WTC11 (cell line): ENCODE results near the gene SIGLEC1. TPM values are rescaled to one million over a fixed set of nuclear protein-coding genes. Genes with fewer than 3 reads are reported as not detected.

ENCODE experiments used
- ATAC-seq: fragments of 200-7000 bp; cut with Tn5 transposase; 2 replicates; pipeline ENCODE4 v1.10.0; 2021; ENCODE audit warnings: mild to moderate bottlenecking, moderate library complexity
- CTCF ChIA-PET: fragments of 300-600 bp; sonication (Branson Sonifier 250); formaldehyde crosslinking; loops from one replicate; lab custom pipeline; 2021; ENCODE audit warnings: antibody characterized with exemption; lab: Charles Lee
- POLR2A ChIA-PET: fragments of 350-600 bp; sonication (Branson Sonifier 250); formaldehyde crosslinking; loops from one replicate; lab custom pipeline; 2021; ENCODE audit warnings: antibody characterized with exemption; lab: Charles Lee
- DNase-seq: peaks from one replicate; pipeline ENCODE4 v3.0.0; 2021; ENCODE audit warnings: low spot score
- H3K27ac Mint-ChIP-seq: 2 replicates; pipeline ENCODE4 v1.8.0; 2021; ENCODE audit warnings: mixed read lengths
- H3K27me3 Mint-ChIP-seq: 2 replicates; pipeline ENCODE4 v1.8.0; 2021; ENCODE audit warnings: low read depth, mild to moderate bottlenecking, moderate library complexity, mixed read lengths
- H3K36me3 Mint-ChIP-seq: 2 replicates; pipeline ENCODE4 v1.8.0; 2021; ENCODE audit warnings: mixed read lengths
- H3K4me1 Mint-ChIP-seq: 2 replicates; pipeline ENCODE4 v1.8.0; 2022; ENCODE audit warnings: mixed read lengths
- H3K4me3 Mint-ChIP-seq: 2 replicates; pipeline ENCODE4 v1.8.0; 2021; ENCODE audit warnings: mild to moderate bottlenecking, moderate library complexity, mixed read lengths
- H3K9me3 Mint-ChIP-seq: 2 replicates; pipeline ENCODE4 v1.8.0; 2021; ENCODE audit warnings: mixed read lengths
- ATF1 ChIP-seq: sonication (generic); formaldehyde crosslinking; IDR thresholded peaks from 2 replicates; pipeline ENCODE4 v1.8.1; 2023; ENCODE audit warnings: mild to moderate bottlenecking, moderate library complexity, missing genetic modification reagents
- JAZF1 ChIP-seq: fragments of 250-450 bp; sonication (Bioruptor Pico); IDR thresholded peaks from 2 replicates; pipeline ENCODE4 v1.9.0; 2021; ENCODE audit warnings: moderate library complexity, mild to moderate bottlenecking, inconsistent platforms
- TEAD4 ChIP-seq: sonication (generic); formaldehyde crosslinking; IDR thresholded peaks from 2 replicates; pipeline ENCODE4 v1.8.0; 2022; ENCODE audit warnings: mild to moderate bottlenecking, missing genetic modification reagents
- ZBTB21 ChIP-seq: sonication (generic); formaldehyde crosslinking; IDR thresholded peaks from 2 replicates; pipeline ENCODE4 v1.8.1; 2023; ENCODE audit warnings: mild to moderate bottlenecking, missing genetic modification reagents, borderline replicate concordance
- ZNF416 ChIP-seq: fragments of 250-450 bp; sonication (Bioruptor Pico); IDR thresholded peaks from 2 replicates; pipeline ENCODE4 v1.9.0; 2021; ENCODE audit warnings: mild to moderate bottlenecking, inconsistent platforms
- total RNA-seq: library from RNA; stranded (reverse); gene quantifications from 3 replicates; pipeline ENCODE4 v1.2.3, GENCODE V29; 2021
- TF ChIP-seq, protein P1 (sequence below): fragments of 250-450 bp; sonication (Bioruptor Pico); IDR thresholded peaks from 2 replicates; pipeline ENCODE4 v1.9.0; 2021; ENCODE audit warnings: mild to moderate bottlenecking, borderline replicate concordance
- TF ChIP-seq, protein P2 (sequence below): sonication (generic); formaldehyde crosslinking; IDR thresholded peaks from 2 replicates; pipeline ENCODE4 v1.8.1; 2022; ENCODE audit warnings: low read depth, mild to moderate bottlenecking, moderate library complexity, missing genetic modification reagents, borderline replicate concordance
- TF ChIP-seq, protein P3 (sequence below): sonication (generic); formaldehyde crosslinking; conservative IDR thresholded peaks from 2 replicates; pipeline ENCODE4 v1.8.1; 2023; ENCODE audit warnings: mild to moderate bottlenecking, low read depth, missing genetic modification reagents, moderate library complexity
- TF ChIP-seq, protein P4 (sequence below): sonication (generic); formaldehyde crosslinking; IDR thresholded peaks from 2 replicates; pipeline ENCODE4 v1.8.0; 2023; ENCODE audit warnings: mild to moderate bottlenecking, missing genetic modification reagents
- TF ChIP-seq, protein P5 (sequence below): fragments of 200-600 bp; IDR thresholded peaks from 2 replicates; pipeline ENCODE4 v1.8.0; 2022; ENCODE audit warnings: antibody characterized with exemption
- TF ChIP-seq, protein P6 (sequence below): fragments of 250-450 bp; sonication (Bioruptor Pico); conservative IDR thresholded peaks from 2 replicates; pipeline ENCODE4 v1.9.0; 2021; ENCODE audit warnings: mild to moderate bottlenecking

Gene SIGLEC1
- total RNA-seq, 1 experiment from 2014 or later = 0.04 TPM

DNA sequence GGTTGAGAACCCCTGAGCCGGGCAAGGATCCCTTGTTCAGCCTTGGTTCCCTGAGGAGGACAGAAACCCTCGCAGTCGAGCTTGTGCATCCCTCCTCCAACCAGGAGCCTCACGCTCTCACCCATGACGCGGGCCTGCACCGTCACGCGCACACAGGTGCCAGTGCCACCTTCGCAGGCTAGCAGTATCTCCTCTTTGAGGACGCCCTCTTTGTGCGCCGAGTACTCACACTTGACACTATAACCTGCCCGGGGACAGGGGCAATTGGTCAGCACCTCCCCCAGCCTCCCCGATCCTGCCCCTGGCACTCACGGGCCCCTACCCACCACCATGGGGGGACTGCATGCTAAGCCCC is 41.9 kb upstream of the SIGLEC1 start (continued):
- TF ChIP-seq, protein P1, sequence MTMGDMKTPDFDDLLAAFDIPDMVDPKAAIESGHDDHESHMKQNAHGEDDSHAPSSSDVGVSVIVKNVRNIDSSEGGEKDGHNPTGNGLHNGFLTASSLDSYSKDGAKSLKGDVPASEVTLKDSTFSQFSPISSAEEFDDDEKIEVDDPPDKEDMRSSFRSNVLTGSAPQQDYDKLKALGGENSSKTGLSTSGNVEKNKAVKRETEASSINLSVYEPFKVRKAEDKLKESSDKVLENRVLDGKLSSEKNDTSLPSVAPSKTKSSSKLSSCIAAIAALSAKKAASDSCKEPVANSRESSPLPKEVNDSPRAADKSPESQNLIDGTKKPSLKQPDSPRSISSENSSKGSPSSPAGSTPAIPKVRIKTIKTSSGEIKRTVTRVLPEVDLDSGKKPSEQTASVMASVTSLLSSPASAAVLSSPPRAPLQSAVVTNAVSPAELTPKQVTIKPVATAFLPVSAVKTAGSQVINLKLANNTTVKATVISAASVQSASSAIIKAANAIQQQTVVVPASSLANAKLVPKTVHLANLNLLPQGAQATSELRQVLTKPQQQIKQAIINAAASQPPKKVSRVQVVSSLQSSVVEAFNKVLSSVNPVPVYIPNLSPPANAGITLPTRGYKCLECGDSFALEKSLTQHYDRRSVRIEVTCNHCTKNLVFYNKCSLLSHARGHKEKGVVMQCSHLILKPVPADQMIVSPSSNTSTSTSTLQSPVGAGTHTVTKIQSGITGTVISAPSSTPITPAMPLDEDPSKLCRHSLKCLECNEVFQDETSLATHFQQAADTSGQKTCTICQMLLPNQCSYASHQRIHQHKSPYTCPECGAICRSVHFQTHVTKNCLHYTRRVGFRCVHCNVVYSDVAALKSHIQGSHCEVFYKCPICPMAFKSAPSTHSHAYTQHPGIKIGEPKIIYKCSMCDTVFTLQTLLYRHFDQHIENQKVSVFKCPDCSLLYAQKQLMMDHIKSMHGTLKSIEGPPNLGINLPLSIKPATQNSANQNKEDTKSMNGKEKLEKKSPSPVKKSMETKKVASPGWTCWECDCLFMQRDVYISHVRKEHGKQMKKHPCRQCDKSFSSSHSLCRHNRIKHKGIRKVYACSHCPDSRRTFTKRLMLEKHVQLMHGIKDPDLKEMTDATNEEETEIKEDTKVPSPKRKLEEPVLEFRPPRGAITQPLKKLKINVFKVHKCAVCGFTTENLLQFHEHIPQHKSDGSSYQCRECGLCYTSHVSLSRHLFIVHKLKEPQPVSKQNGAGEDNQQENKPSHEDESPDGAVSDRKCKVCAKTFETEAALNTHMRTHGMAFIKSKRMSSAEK (CRISPR knock-in tag) = no peak
- TF ChIP-seq ATF1 (no peak), ZBTB21 (CRISPR knock-in tag) (no peak), JAZF1 (CRISPR knock-in tag) (no peak), TEAD4 (CRISPR knock-in tag) (no peak)
- TF ChIP-seq, protein P2, sequence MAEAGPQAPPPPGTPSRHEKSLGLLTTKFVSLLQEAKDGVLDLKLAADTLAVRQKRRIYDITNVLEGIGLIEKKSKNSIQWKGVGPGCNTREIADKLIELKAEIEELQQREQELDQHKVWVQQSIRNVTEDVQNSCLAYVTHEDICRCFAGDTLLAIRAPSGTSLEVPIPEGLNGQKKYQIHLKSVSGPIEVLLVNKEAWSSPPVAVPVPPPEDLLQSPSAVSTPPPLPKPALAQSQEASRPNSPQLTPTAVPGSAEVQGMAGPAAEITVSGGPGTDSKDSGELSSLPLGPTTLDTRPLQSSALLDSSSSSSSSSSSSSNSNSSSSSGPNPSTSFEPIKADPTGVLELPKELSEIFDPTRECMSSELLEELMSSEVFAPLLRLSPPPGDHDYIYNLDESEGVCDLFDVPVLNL (CRISPR knock-in tag) = no peak
- TF ChIP-seq, protein P3, sequence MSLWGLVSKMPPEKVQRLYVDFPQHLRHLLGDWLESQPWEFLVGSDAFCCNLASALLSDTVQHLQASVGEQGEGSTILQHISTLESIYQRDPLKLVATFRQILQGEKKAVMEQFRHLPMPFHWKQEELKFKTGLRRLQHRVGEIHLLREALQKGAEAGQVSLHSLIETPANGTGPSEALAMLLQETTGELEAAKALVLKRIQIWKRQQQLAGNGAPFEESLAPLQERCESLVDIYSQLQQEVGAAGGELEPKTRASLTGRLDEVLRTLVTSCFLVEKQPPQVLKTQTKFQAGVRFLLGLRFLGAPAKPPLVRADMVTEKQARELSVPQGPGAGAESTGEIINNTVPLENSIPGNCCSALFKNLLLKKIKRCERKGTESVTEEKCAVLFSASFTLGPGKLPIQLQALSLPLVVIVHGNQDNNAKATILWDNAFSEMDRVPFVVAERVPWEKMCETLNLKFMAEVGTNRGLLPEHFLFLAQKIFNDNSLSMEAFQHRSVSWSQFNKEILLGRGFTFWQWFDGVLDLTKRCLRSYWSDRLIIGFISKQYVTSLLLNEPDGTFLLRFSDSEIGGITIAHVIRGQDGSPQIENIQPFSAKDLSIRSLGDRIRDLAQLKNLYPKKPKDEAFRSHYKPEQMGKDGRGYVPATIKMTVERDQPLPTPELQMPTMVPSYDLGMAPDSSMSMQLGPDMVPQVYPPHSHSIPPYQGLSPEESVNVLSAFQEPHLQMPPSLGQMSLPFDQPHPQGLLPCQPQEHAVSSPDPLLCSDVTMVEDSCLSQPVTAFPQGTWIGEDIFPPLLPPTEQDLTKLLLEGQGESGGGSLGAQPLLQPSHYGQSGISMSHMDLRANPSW (CRISPR knock-in tag) = no peak
- TF ChIP-seq, protein P4, sequence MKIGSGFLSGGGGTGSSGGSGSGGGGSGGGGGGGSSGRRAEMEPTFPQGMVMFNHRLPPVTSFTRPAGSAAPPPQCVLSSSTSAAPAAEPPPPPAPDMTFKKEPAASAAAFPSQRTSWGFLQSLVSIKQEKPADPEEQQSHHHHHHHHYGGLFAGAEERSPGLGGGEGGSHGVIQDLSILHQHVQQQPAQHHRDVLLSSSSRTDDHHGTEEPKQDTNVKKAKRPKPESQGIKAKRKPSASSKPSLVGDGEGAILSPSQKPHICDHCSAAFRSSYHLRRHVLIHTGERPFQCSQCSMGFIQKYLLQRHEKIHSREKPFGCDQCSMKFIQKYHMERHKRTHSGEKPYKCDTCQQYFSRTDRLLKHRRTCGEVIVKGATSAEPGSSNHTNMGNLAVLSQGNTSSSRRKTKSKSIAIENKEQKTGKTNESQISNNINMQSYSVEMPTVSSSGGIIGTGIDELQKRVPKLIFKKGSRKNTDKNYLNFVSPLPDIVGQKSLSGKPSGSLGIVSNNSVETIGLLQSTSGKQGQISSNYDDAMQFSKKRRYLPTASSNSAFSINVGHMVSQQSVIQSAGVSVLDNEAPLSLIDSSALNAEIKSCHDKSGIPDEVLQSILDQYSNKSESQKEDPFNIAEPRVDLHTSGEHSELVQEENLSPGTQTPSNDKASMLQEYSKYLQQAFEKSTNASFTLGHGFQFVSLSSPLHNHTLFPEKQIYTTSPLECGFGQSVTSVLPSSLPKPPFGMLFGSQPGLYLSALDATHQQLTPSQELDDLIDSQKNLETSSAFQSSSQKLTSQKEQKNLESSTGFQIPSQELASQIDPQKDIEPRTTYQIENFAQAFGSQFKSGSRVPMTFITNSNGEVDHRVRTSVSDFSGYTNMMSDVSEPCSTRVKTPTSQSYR (CRISPR knock-in tag) = no peak

DNA sequence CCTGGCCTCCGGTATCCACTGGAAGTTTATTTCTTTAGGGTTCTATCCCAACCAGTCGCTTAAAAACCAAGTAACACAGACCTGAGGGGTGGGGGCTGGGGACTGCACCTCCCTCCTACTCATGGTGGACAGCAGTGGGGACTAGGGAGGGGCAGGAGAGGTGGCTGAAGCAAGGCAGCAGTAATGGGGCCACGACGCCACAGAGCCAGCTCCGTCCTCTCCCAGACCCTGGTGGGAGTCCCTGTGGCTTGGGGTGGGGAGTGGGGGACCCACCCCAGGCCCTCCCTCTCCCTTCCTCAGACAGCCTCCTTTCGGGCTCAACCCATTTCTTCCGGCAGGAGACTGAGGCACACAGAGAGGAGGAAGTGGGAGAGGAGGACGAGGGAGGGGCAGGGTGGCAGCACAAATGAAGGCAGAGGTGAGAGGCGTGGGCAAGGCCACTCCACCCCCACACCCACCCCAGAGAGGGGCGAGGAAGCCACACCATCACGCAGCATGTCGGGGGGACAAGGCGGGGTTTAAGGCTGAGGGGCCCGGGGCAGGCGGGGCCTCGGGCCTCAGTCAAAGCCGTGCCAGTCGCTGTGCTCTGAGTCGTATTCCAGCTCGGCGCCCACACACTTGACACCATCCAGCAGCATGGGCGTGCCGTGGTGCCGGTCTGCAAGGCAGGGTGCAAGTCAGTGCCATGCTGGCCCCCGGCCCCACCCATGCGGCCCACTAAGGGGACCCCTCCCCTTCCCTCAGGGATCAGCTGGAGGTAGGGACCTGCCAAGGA is 41.3 kb upstream of the SIGLEC1 start:
- peaks cover 21% of the 10 kb centered on the region for H3K36me3 Mint-ChIP-seq
- no peak overlapping the region for H3K27ac Mint-ChIP-seq
- no peak for DNase-seq
- H3K4me1 Mint-ChIP-seq = peaks cover 6% of the 10 kb centered on the region
- no peaks in the 10 kb centered on the region for H3K9me3 Mint-ChIP-seq
- no peak overlapping the region for H3K4me3 Mint-ChIP-seq
- no peak for TF ChIP-seq ZNF416 (CRISPR knock-in tag)
- ChIA-PET POLR2A (interaction anchor here (1.0 to 1.1 kb wide), 2 partner anchors 14 to 19 kb away, joined by 3 read pairs; partner anchors contain the start of gene ADISSP), CTCF (interaction anchor here (0.6 to 8.7 kb wide), 26 partner anchors 8 to 338 kb away, joined by 3 to 195 read pairs (median 5); partner anchors contain the start of genes ADISSP, AP5S1, CENPB and SPEF1)
- no peak for ATAC-seq
- H3K27me3 Mint-ChIP-seq = peaks cover 22% of the 10 kb centered on the region

DNA sequence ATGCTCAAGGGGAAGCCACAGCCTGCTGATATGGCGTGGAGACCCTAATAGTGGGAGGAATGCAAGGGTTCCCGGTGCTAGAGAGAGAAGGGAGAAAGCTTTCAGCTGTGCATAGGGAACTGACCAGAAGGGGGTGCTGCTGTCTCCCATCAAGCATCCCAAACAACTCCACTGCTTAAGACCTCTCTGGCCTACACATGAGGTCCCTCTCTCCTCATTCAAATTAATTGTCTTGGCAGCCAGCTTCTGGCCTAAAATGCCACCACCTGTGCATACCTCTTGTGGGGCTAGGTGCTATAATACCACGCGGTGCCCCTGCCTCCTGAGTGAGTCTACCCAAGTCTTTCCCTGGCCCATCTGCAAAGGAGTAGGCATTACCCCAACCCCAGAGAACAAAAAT is 40.7 kb upstream of the SIGLEC1 start:
- POLR2A ChIA-PET = interaction anchor here (1.0 to 1.1 kb wide), 2 partner anchors 15 to 19 kb away, joined by 3 read pairs; partner anchors contain the start of gene ADISSP
- peak; percentile 78 for DNase-seq
- peaks cover 6% of the 10 kb centered on the region for H3K4me1 Mint-ChIP-seq
- TF ChIP-seq, protein P5, sequence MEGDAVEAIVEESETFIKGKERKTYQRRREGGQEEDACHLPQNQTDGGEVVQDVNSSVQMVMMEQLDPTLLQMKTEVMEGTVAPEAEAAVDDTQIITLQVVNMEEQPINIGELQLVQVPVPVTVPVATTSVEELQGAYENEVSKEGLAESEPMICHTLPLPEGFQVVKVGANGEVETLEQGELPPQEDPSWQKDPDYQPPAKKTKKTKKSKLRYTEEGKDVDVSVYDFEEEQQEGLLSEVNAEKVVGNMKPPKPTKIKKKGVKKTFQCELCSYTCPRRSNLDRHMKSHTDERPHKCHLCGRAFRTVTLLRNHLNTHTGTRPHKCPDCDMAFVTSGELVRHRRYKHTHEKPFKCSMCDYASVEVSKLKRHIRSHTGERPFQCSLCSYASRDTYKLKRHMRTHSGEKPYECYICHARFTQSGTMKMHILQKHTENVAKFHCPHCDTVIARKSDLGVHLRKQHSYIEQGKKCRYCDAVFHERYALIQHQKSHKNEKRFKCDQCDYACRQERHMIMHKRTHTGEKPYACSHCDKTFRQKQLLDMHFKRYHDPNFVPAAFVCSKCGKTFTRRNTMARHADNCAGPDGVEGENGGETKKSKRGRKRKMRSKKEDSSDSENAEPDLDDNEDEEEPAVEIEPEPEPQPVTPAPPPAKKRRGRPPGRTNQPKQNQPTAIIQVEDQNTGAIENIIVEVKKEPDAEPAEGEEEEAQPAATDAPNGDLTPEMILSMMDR = peak; percentile 57; the same call in 1 of the 2 replicates
- TF ChIP-seq, protein P6, sequence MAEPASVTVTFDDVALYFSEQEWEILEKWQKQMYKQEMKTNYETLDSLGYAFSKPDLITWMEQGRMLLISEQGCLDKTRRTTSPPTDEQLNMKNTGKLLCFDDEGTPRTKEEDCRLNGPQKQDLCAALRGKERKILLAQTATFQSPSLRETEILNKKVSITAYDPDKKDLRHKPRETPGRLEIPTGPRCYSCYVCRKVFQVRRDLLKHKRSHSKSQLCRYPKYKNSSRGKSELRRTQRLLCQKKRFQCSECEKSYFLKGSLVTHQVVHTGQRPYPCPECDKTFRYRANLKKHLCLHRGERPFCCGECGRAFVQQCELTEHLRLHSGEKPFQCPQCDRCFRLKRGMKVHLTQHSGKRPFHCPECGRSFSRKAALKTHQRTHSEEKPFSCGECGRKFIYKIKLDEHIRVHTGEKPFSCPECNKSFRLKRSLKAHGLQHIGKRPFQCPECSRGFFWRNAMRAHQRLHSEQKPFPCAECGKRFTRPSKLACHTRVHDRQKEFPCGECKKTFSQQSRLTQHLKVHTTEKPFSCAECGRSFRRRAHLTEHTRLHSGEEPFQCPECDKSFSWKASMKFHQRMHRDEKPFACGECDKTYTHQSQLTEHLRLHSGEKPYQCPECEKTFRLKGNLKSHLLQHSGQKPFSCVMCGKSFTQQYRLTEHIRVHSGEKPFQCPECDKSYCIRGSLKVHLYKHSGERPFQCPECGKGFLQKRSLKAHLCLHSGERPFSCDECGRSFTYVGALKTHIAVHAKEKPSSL (CRISPR knock-in tag) = no peak
- TF ChIP-seq, all 79 proteins: peak for 1
- peaks cover 18% of the 10 kb centered on the region for H3K36me3 Mint-ChIP-seq
- CTCF ChIA-PET = interaction anchor here (0.6 to 8.7 kb wide), 26 partner anchors 8 to 339 kb away, joined by 3 to 195 read pairs (median 5); partner anchors contain the start of genes ADISSP, AP5S1, CENPB and SPEF1
- H3K27ac Mint-ChIP-seq = no peak overlapping the region
- H3K27me3 Mint-ChIP-seq = peaks cover 25% of the 10 kb centered on the region
- ATAC-seq = peak; percentile 59
- H3K9me3 Mint-ChIP-seq = no peaks in the 10 kb centered on the region
- no peak overlapping the region for H3K4me3 Mint-ChIP-seq
